IMR-90 (cell line): ENCODE results near the gene CUL4A. TPM values are rescaled to one million over a fixed set of nuclear protein-coding genes. Genes with fewer than 3 reads are reported as not detected.

ENCODE experiments used
- microRNA-seq, 2 experiments: library from miRNA; stranded (forward) in 1 of 2; unstranded in 1 of 2; fragments of 10-50 nt in 1 of 2; fragments of <30 nt in 1 of 2; gene quantifications in 1 of 2; microRNA quantifications in 1 of 2; one replicate each; pipeline versions ENCODE3 to v1.1.0; 2013 to 2020; ENCODE audit not compliant: insufficient read depth in 1 of 2, insufficient read length in 1 of 2, unreplicated experiment in 1 of 2
- polyA plus RNA-seq, 3 experiments: library from polyadenylated mRNA; depleted of rRNA; stranded (reverse); fragments of >200 nt; gene quantifications; 2 replicates each; pipeline ENCODE4 v1.2.3, GENCODE V29; 2012; ENCODE audit warnings: low replicate concordance in 1 of 3
- small RNA-seq, 5 experiments: library from RNA; depleted of rRNA; stranded (forward); fragments of <200 nt; gene quantifications; one replicate each; pipeline ENCODE3, GENCODE V24; 2012
- total RNA-seq: library from RNA; depleted of rRNA; stranded (reverse); fragments of >200 nt; gene quantifications from 2 replicates; pipeline ENCODE4 v1.2.3, GENCODE V29; 2012; rRNA removed

Gene CUL4A
- total and polyA plus RNA-seq, 2 of the 4 experiments (the other 2 are of a cell fraction): 86.0 to 146 TPM

Small RNA genes within 50 kb of the gene (microRNA-seq; reads per million reads assigned to microRNA genes)
- gene AL137002.1 (ENCODE audit: insufficient read depth, insufficient read length) (not detected), gene MIR8075 (ENCODE audit: insufficient read depth in 1 of 2, insufficient read length in 1 of 2, unreplicated experiment in 1 of 2) (0 reads per million in 2 experiments)

Small RNA genes within 50 kb of the gene (small RNA-seq; reads per million reads assigned to genes)
- 0 reads per million in 5 experiments for gene AL137002.1
- 0 reads per million in 5 experiments for gene MIR8075

Other genes with a start within 250 kb of the CUL4A start
- 0.18 TPM in 1 of 2 replicates, not detected in the other for gene MCF2L, start 240.4 kb upstream of the CUL4A start, total RNA-seq
- not detected in 2 replicates for gene MCF2L, start 240.4 kb upstream of the CUL4A start, polyA plus RNA-seq (2012; rRNA removed)
- under 0.01 TPM in 1 of 2 replicates, not detected in the other for gene F7, start 103.8 kb upstream of the CUL4A start, total RNA-seq
- 0.07 and 0.09 TPM in 2 replicates for gene F7, start 103.8 kb upstream of the CUL4A start, polyA plus RNA-seq (2012; rRNA removed)
- 7.2 and 9.1 TPM in 2 replicates for gene F10, start 86.8 kb upstream of the CUL4A start, total RNA-seq
- gene F10, start 86.8 kb upstream of the CUL4A start, polyA plus RNA-seq (2012; rRNA removed): 19.5 and 19.7 TPM in 2 replicates
- gene PROZ, start 51.0 kb upstream of the CUL4A start, total RNA-seq: not detected in 2 replicates
- gene PROZ, start 51.0 kb upstream of the CUL4A start, polyA plus RNA-seq (2012; rRNA removed): not detected in 2 replicates
- gene PCID2, start 944 bp upstream of the CUL4A start, total RNA-seq: 72.8 and 90.9 TPM in 2 replicates
- 71.7 and 83.5 TPM in 2 replicates for gene PCID2, start 944 bp upstream of the CUL4A start, polyA plus RNA-seq (2012; rRNA removed)
- 58.3 and 60.6 TPM in 2 replicates for gene LAMP1, start 87.6 kb downstream of the CUL4A start, total RNA-seq
- 229 and 235 TPM in 2 replicates for gene LAMP1, start 87.6 kb downstream of the CUL4A start, polyA plus RNA-seq (2012; rRNA removed)
- 0.83 and 0.90 TPM in 2 replicates for gene GRTP1, start 154.5 kb downstream of the CUL4A start, total RNA-seq
- gene GRTP1, start 154.5 kb downstream of the CUL4A start, polyA plus RNA-seq (2012; rRNA removed): 1.4 and 1.7 TPM in 2 replicates
- 0.28 and 0.36 TPM in 2 replicates for gene ADPRHL1, start 243.9 kb downstream of the CUL4A start, total RNA-seq
- 0.67 and 0.69 TPM in 2 replicates for gene ADPRHL1, start 243.9 kb downstream of the CUL4A start, polyA plus RNA-seq (2012; rRNA removed)